GM19025 (cell line): ENCODE measurements around the gene CYP2A6.
"Not testable (repeated sequence)": the region's sequence is repeated elsewhere in the genome, so short reads cannot be mapped to it uniquely, and the experiment has no call there.

Source experiments
- ATAC-seq: cut with Tn5 transposase; IDR thresholded peaks from one replicate; pipeline ENCODE4 v1.9.1; 2021; ENCODE audit warnings: mild to moderate bottlenecking, low read depth, moderate library complexity; ENCODE audit not compliant: unreplicated experiment

Gene CYP2A6

GRCh38 chr19:40850277-40850676 is at the start of gene CYP2A6:
TSS of gene CYP2A6 (minus strand) at chr19:40850447. CDS start at chr19:40850426, 21 bp downstream.
- not testable (repeated sequence) for ATAC-seq

- ATAC-seq, result not testable (repeated sequence)
These were observed 49.7 kb upstream of the CYP2A6 start for GRCh38 chr19:40899964-40900363.

- not testable (repeated sequence) for ATAC-seq
These were observed 46.9 kb upstream of the CYP2A6 start for GRCh38 chr19:40896843-40897789.

GRCh38 chr19:40896418-40896796 is 46.2 kb upstream of the CYP2A6 start:
- no peak for ATAC-seq

GRCh38 chr19:40893112-40893511 is 42.9 kb upstream of the CYP2A6 start:
- no peak for ATAC-seq

GRCh38 chr19:40889366-40889765 is 39.1 kb upstream of the CYP2A6 start:
- no peak for ATAC-seq

GRCh38 chr19:40888191-40888590 is 37.9 kb upstream of the CYP2A6 start:
- ATAC-seq, result no peak

- ATAC-seq, result not testable (repeated sequence)
These were observed 34.1 kb upstream of the CYP2A6 start for GRCh38 chr19:40884187-40884931.

GRCh38 chr19:40882062-40882461 is 31.8 kb upstream of the CYP2A6 start, which contains the start of gene CYP2A7:
TSS of gene CYP2A7 (minus strand) at chr19:40882231. CDS start at chr19:40882210, 21 bp downstream.
- ATAC-seq, result not testable (repeated sequence)

- not testable (repeated sequence) for ATAC-seq
These were observed 29.1 kb upstream of the CYP2A6 start for GRCh38 chr19:40879349-40879748.

GRCh38 chr19:40875526-40875951 is 25.3 kb upstream of the CYP2A6 start:
- ATAC-seq, result not testable (repeated sequence)

GRCh38 chr19:40874874-40875273 is 24.6 kb upstream of the CYP2A6 start:
- not testable (repeated sequence) for ATAC-seq

GRCh38 chr19:40873873-40874272 is 23.6 kb upstream of the CYP2A6 start:
- not testable (repeated sequence) for ATAC-seq

- no peak for ATAC-seq
These were observed 22.0 kb upstream of the CYP2A6 start for GRCh38 chr19:40872209-40872608.

- ATAC-seq, result no peak
These were observed 17.5 kb upstream of the CYP2A6 start for GRCh38 chr19:40867701-40868100.

- ATAC-seq, result not testable (repeated sequence)
These were observed 14.7 kb upstream of the CYP2A6 start for GRCh38 chr19:40864739-40865496.

GRCh38 chr19:40862785-40863184 is 12.5 kb upstream of the CYP2A6 start:
- ATAC-seq, result no peak

GRCh38 chr19:40862333-40862732 is 12.1 kb upstream of the CYP2A6 start:
- no peak for ATAC-seq

- no peak for ATAC-seq
These were observed 7.9 kb upstream of the CYP2A6 start for GRCh38 chr19:40858109-40858508.

- ATAC-seq, result not testable (repeated sequence)
These were observed 2.4 kb upstream of the CYP2A6 start for GRCh38 chr19:40852467-40853152.
